H1 (cell line): ENCODE results near the gene ANKRD36B. TPM values are rescaled to one million over a fixed set of nuclear protein-coding genes. Genes with fewer than 3 reads are reported as not detected.

Experiments
- polyA plus RNA-seq, 7 experiments: library from polyadenylated mRNA; depleted of rRNA in 3 of 7; stranded (reverse) in 5 of 7; unstranded in 2 of 7; fragments of >200 nt in 5 of 7; fragments of 200-250 nt in 2 of 7; gene quantifications; 1 replicate in 5 of 7; 2 replicates in 1 of 7; 4 replicates in 1 of 7; pipeline versions ENCODE4 v1.2.1 to v1.2.3, GENCODE V29; 2011 to 2013; ENCODE audit warnings: missing spikeins in 2 of 7, mixed read lengths in 2 of 7
- total RNA-seq: library from RNA; stranded (reverse); fragmentation: NEBNext Ultra II Directional; extraction: Animal tissue kit (Norgen Biotek cat#: 25700); gene quantifications from 2 replicates; pipeline ENCODE4 v1.2.1, GENCODE V29; 2021

The ANKRD36B gene
- total and polyA plus RNA-seq, 2 of the 8 experiments (the other 6 are each of a cell fraction or from before 2014, with no cell fraction given) = 2.4 to 8.5 TPM

Other genes starting within 250 kb of the ANKRD36B start
- gene COX5B, start 56.2 kb upstream of the ANKRD36B start, total RNA-seq = 233 and 247 TPM in 2 replicates
- gene COX5B, start 56.2 kb upstream of the ANKRD36B start, polyA plus RNA-seq (2011; rRNA removed) = 435 and 468 TPM in 2 replicates
- 40.7 and 43.8 TPM in 2 replicates for gene ACTR1B, start 74.2 kb upstream of the ANKRD36B start, total RNA-seq
- 56.0 and 78.1 TPM in 2 replicates for gene ACTR1B, start 74.2 kb upstream of the ANKRD36B start, polyA plus RNA-seq (2011; rRNA removed)
- 3.7 and 5.2 TPM in 2 replicates for gene C2orf92, start 79.8 kb upstream of the ANKRD36B start, total RNA-seq
- 2.1 and 2.3 TPM in 2 replicates for gene C2orf92, start 79.8 kb upstream of the ANKRD36B start, polyA plus RNA-seq (2011; rRNA removed)
- gene ZAP70, start 123.7 kb upstream of the ANKRD36B start, total RNA-seq = not detected in 2 replicates
- 0.15 and 0.20 TPM in 2 replicates for gene ZAP70, start 123.7 kb upstream of the ANKRD36B start, polyA plus RNA-seq (2011; rRNA removed)